ENCODE data around the gene MOGAT3.

The MOGAT3 gene

GRCh38 chr7:101172005-101172853 is 28.6 kb downstream of the MOGAT3 start:
- DNase-seq (ENCODE audit: low read depth, low spot score), result no peak

GRCh38 chr7:101171442-101171837 is 29.4 kb downstream of the MOGAT3 start:
- DNase-seq (ENCODE audit: low read depth, low spot score), result no peak

- no peak for DNase-seq (ENCODE audit: low read depth, low spot score)
These were observed 30.0 kb downstream of the MOGAT3 start for GRCh38 chr7:101170617-101171441.

GRCh38 chr7:101169838-101170551 is 30.8 kb downstream of the MOGAT3 start:
- peak; percentile 84 for DNase-seq (ENCODE audit: low read depth, low spot score)

GRCh38 chr7:101169110-101169837 is 31.6 kb downstream of the MOGAT3 start:
- no peak for DNase-seq (ENCODE audit: low read depth, low spot score)

GRCh38 chr7:101168412-101169049 is 32.3 kb downstream of the MOGAT3 start:
- DNase-seq (ENCODE audit: low read depth, low spot score), result no peak

- DNase-seq (ENCODE audit: low read depth, low spot score), result no peak
These were observed 33.0 kb downstream of the MOGAT3 start for GRCh38 chr7:101167645-101168411.

- no peak for DNase-seq (ENCODE audit: low read depth, low spot score)
These were observed 33.8 kb downstream of the MOGAT3 start for GRCh38 chr7:101166909-101167644.

GRCh38 chr7:101166648-101166908 is 34.3 kb downstream of the MOGAT3 start:
- DNase-seq (ENCODE audit: low read depth, low spot score), result no peak

- no peak for DNase-seq (ENCODE audit: low read depth, low spot score)
These were observed 34.7 kb downstream of the MOGAT3 start for GRCh38 chr7:101165958-101166647.

- DNase-seq (ENCODE audit: low read depth, low spot score), result peak; percentile 97
These were observed 35.5 kb downstream of the MOGAT3 start, which contains the start of gene VGF for GRCh38 chr7:101165075-101165957. TSS of gene VGF (minus strand) at chr7:101165569. CDS start at chr7:101164843, 726 bp downstream.

- peak; percentile 87 for DNase-seq (ENCODE audit: low read depth, low spot score)
These were observed 36.6 kb downstream of the MOGAT3 start for GRCh38 chr7:101164071-101164840.

- DNase-seq (ENCODE audit: low read depth, low spot score), result no peak
These were observed 37.4 kb downstream of the MOGAT3 start for GRCh38 chr7:101163279-101164070.

- DNase-seq (ENCODE audit: low read depth, low spot score), result peak; percentile 70
These were observed 38.1 kb downstream of the MOGAT3 start for GRCh38 chr7:101162551-101163278.

- DNase-seq (ENCODE audit: low read depth, low spot score), result no peak
These were observed 39.0 kb downstream of the MOGAT3 start for GRCh38 chr7:101161692-101162471.

Data from astrocyte of the hippocampus (primary cell).